Hindlimb muscle (tissue), 1 donor: ENCODE measurements around the gene NEURL1. TPM values are rescaled to one million over a fixed set of nuclear protein-coding genes. Genes with fewer than 3 reads are reported as not detected.
"Not testable (repeated sequence)": the region's sequence is repeated elsewhere in the genome, so short reads cannot be mapped to it uniquely, and the experiment has no call there.

Experiments used
- DNase-seq: peaks from one replicate; pipeline ENCODE4 v3.0.0-alpha.2; 2013
- polyA plus RNA-seq: library from polyadenylated mRNA; unstranded; fragments of 120-200 nt; gene quantifications from one replicate; pipeline ENCODE4 v1.2.1, GENCODE V29; 2013; ENCODE audit not compliant: insufficient read length

NEURL1 gene
- polyA plus RNA-seq, 1 donor, result 40.7 TPM

GRCh38 chr10:103514244-103514643 is 20.7 kb downstream of the NEURL1 start:
- no peak for DNase-seq

DNA sequence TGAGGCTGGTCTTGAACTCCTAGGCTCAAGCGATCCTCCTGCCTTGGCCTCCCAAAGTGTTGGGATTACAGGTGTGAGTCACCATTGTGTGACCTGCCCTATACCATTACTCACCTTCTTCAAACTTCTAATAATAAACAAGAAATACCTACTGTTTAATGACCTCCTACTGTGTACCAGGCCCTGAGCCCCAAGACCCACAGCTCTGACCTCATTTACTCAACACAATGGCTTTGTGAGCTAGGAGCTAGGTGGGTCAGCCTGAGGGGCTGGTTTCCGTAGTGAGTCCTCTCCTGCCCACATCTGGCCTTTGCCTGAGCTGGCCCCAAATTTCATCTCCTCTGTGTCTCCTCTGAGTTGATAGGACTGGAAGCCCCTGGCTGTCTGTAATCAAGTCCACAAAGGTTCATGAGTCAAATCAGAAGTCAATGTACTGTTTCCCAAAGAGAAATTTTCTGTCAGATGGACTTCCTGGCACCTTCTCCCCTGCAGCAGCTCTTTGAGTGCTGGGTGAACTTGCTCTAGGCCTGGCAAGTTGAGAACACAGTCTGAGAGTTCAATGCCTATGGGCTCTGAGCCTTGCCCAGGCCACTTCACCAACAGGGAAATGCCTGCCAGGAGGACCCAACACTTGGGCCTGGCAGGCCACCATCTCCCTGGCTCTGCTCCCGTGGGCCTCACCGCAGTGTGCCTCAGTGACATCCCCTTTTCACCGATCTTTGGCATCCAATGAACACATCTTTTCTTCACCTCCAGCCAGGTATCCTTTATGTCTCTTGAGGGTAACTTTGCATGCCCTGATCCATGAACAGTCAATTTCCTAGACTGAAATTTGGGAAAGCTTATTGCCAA is 24.0 kb downstream of the NEURL1 start:
- no peak for DNase-seq

DNA sequence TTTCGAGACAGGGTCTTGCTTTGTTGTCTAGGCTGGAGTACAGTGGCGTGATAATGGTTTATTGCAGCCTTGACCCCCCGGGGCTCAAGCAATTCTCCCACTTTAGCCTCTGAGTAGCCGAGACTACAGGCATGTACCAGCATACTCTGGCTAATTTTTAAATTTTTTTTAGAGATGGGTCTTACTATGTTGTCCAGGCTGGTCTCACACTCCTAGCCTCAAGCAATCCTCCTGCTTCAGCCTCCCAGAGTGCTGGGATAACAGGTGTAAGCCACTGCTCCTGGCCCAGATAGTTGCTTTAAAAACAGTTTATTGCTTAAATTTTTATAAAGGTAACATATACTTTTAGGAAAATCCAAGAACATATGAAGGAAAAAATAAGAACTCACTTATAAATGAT is 26.3 kb downstream of the NEURL1 start:
- DNase-seq, result no peak

- not testable (repeated sequence) for DNase-seq
Measured at GRCh38 chr10:103522006-103522405, 28.5 kb downstream of the NEURL1 start.

- DNase-seq, result no peak
Measured at GRCh38 chr10:103523683-103524082, 30.2 kb downstream of the NEURL1 start.

GRCh38 chr10:103525901-103526300 is 32.4 kb downstream of the NEURL1 start:
- DNase-seq, result no peak

GRCh38 chr10:103527476-103527875 is 34.0 kb downstream of the NEURL1 start:
- DNase-seq, result not testable (repeated sequence)

- DNase-seq, result no peak
Measured at GRCh38 chr10:103528549-103528948, 35.0 kb downstream of the NEURL1 start.

GRCh38 chr10:103529539-103529938 is 36.0 kb downstream of the NEURL1 start:
- no peak for DNase-seq

GRCh38 chr10:103533827-103534226 is 40.3 kb downstream of the NEURL1 start:
- DNase-seq, result no peak

DNA sequence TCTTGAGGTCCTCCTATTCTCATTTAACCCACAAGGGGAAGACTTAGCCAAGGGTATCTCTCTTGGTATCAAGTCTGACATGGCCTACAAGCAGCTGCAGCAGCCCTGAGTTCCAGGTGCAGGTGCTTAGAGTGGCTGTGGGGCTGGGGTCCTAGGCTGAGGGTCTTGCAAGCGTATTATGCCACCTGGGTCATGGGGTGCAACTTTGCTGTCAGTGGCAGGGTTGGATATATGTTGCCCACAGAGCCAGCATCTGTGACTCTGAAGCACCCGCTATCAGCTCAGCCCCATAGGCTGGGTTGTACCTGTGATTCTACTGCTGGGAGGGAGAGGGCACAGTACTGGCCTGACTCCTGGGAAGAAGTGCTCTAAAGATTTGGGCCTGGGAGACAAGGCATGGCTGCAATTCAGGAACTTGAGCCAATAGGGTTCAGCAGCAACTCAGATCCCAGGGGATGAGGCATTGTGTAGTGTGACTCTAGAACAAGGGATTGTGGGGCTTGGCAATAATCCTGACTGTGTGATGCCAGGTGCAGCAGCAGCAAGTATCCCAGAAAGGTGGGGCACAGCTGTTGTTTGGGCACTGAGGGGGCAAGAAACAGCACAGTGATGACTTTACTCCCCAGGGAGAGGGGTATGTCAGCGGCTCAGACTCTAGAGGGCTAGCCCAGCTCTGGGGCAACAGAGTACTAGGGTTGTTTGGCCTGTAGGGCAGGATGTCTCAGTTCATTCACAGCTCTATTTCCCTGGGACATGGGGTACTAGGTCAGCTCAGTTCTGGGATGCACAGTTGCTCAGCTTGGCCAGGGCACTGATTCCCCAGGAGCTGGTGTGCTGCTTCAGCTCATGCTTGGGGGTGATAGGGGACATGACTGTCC is 41.4 kb downstream of the NEURL1 start:
- no peak for DNase-seq

DNA sequence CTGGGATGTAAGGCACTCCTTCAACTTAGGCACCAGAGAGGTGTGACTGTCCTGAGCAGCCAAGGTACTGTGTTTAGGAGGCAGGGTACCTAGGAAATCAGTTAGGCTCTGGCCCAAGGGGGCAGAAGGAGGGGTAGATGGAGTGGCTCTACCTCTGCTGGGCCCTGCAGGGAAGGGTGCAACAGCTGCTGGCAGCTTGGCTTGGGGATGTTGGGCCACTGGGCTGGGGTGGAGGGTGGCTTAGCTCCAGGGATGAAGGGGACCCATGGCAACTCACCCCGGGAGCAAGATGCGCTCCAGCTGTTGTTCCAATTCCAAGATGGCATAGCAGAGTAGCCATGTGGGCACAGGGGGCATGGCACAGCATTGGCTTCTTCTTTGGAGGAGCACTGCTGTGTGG is 42.1 kb downstream of the NEURL1 start:
- no peak for DNase-seq

GRCh38 chr10:103539751-103540150 is 46.2 kb downstream of the NEURL1 start:
- no peak for DNase-seq

- no peak for DNase-seq
Measured at GRCh38 chr10:103540722-103541121, 47.2 kb downstream of the NEURL1 start.

- no peak for DNase-seq
Measured at GRCh38 chr10:103541616-103542015, 48.1 kb downstream of the NEURL1 start.

- DNase-seq, result no peak
Measured at GRCh38 chr10:103542764-103543616, 49.5 kb downstream of the NEURL1 start.

- DNase-seq, result no peak
Measured at GRCh38 chr10:103543617-103544525, 50.4 kb downstream of the NEURL1 start.

DNA sequence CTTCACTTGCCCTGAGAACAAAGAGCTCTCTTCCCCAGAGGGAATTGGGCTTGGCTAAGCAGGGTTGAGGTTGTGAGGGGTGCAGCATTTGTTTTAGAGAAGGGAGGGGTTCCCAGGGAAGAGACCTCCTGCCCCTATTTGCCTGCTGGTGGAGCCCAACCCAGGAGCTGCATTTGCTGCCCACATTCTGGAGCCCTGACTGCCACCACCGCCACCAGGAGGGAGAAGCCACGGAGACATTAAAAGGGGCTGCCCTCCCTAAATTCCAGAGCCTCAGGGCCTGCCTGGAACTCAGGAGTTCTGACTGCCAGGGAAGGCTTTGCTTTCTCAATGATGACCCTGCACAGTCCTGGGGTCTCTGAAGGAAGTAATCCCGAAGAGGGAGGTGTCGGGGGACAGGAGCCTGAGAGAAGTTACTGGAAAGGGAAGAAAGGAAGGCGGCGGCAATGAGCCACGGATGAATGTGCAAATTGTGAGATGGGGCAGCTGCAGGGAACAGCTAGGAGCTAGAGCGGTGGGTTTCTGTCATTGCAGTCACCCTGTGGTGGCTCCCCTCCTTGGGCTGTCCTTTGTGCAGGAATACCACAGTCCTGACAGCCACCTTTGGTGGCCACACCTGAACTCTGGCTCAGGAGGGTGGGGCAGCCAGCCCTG is 51.3 kb downstream of the NEURL1 start:
- no peak for DNase-seq

DNA sequence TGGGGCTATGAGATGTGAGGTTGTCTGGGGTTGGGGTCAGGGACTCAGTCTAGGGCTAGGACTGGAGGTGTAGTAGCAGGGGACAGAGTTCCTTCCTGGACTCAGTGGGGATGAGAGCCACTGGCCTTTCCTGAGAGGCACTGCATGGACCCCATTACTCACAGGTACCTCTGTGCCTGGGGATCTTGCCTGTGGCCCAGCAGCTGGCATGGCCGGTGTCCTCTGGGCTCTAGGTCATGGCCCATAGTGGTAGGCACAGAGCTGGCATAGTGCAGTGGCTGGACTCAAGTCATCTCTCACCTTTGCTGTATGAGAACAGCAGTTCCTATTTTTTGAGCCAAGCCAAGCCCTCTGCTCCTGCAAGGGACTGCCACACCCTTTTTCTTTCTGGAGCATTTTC is 51.9 kb downstream of the NEURL1 start:
- no peak for DNase-seq

GRCh38 chr10:103545771-103546281 is 52.3 kb downstream of the NEURL1 start:
- DNase-seq, result no peak

DNA sequence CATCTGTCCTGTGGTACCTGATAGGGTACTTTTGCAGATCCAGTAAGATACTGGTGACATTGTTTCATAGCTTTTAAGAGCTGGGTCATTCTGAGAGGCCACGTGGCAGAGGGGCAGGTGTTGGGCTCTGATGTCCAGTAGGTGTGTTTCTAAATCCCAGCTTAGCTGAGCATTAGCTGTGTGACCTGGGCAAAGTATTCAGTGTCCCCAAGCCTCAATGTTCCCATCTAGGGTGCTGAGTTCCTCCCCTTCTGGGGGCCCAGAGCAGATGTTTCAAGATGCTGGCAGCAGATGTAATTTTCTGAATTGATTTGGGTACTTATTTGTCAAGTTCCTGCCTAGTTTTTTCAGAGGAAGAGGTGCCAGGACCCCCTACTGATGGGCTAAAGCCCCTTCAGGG is 52.9 kb downstream of the NEURL1 start:
- DNase-seq, result no peak
